ENCODE results near the gene CFDP1.

DNA sequence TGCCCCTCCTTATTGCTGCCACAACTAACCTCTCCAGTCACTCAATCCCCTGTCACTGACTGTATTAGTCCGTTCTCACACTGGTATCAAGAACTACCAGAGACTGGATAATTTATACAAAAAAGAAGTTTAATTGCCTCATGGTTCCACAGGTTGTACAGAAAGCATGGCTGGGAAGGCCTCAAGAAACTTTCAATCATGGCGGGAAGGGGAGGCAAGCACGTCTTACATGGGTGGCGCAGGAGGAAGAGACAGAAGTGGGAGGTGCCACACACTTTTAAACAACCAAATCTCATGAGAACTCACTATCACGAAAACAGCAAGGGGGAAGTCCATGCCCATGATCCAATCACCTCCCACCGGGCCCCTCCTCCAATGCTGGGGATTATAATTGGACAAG, 95.9 kb downstream of the CFDP1 start:
- TF ChIP-seq, protein P1, sequence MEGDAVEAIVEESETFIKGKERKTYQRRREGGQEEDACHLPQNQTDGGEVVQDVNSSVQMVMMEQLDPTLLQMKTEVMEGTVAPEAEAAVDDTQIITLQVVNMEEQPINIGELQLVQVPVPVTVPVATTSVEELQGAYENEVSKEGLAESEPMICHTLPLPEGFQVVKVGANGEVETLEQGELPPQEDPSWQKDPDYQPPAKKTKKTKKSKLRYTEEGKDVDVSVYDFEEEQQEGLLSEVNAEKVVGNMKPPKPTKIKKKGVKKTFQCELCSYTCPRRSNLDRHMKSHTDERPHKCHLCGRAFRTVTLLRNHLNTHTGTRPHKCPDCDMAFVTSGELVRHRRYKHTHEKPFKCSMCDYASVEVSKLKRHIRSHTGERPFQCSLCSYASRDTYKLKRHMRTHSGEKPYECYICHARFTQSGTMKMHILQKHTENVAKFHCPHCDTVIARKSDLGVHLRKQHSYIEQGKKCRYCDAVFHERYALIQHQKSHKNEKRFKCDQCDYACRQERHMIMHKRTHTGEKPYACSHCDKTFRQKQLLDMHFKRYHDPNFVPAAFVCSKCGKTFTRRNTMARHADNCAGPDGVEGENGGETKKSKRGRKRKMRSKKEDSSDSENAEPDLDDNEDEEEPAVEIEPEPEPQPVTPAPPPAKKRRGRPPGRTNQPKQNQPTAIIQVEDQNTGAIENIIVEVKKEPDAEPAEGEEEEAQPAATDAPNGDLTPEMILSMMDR (IDR thresholded peaks at IDR 0.05; ENCODE audit: borderline replicate concordance, extremely low read depth, low read length, poor library complexity, severe bottlenecking): no peak
- no peak for TF ChIP-seq EZH2 (IDR thresholded peaks at IDR 0.05; ENCODE audit: borderline replicate concordance, low read depth, low read length, severe bottlenecking)
